Uterus (tissue), 2 donors: Measurements from ENCODE around the gene CACNA1C.

Source experiments
- CTCF ChIP-seq, 4 experiments: fragments of 200-600 bp in 2 of 4; fragments of 450-650 bp in 2 of 4; sonication (generic) in 2 of 4; IDR thresholded peaks; one replicate each; pipeline ENCODE4 v1.5.1; 2016 to 2019; ENCODE audit warnings: antibody characterized with exemption in 4 of 4, mild to moderate bottlenecking in 2 of 4, moderate library complexity in 1 of 4
- POLR2A ChIP-seq, 2 donors: fragments of 450-650 bp; IDR thresholded peaks; one replicate each; pipeline ENCODE4 v1.6.1; 2016; ENCODE audit warnings: antibody characterized with exemption in 2 of 2, mild to moderate bottlenecking in 1 of 2, moderate library complexity in 1 of 2

GRCh38 chr12:2215709-2216560, 163.1 kb downstream of the CACNA1C start:
- TF ChIP-seq POLR2A (IDR thresholded peaks at IDR 0.05) (no peak), CTCF (IDR thresholded peaks at IDR 0.05) (no peak)
